GF-D8 (cell line): ENCODE results near the gene GPR141.

Experiments used
- DNase-seq: peaks from one replicate; lab custom pipeline; 2025; lab: John Stamatoyannopoulos, UW

The GPR141 gene

GRCh38 chr7:37683246-37684120 is at the start of gene GPR141:
Gene GPR141 (plus strand): TSS chr7:37683766. CDS start chr7:37740394, 56,628 bp downstream.
- peak; percentile 96 for DNase-seq

DNA sequence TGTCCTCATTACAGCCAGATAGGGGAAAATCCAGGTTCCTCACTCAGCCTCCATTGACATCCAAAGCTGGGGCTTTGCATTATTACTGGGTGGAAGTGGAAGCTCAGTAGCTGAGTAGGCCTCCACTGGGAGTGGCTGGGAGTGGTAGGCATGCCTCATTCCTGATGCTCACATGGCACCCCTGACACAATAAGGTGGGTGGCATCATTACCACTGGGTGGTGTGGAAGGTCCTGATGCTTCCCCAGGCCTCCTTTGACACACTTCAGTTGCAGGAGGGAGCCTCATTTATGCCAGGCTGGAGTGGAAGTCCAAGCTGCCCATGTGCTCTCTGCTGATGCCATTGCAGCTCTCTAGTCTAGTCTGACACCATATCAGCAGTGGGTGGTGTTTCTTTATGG is 48.2 kb upstream of the GPR141 start:
- DNase-seq = no peak

DNA sequence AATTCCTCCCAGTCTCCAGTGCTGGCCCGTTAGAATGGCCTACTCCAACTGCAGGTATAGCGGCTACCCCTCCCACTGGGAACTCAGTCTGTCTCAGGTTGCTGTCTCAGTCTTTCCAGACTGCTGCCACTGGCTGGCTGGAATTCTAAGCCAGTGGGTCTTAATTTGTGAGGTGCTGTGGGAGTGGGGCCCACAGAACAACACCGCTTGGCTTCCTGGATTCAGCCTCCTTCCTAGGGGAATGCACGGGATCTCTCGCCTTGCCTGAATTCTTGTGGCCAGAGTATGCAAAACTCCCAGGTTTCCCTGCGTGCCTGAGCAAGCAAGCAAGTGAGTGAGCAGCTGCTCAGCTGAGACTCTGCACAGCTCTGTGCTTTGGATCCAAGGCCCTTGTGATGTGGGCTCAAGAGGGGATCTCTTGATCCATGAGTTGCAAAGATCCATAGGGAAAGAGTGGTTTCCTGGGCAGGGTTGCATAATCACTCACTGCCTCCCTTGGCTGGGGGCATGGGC is 41.5 kb upstream of the GPR141 start:
- no peak for DNase-seq

DNA sequence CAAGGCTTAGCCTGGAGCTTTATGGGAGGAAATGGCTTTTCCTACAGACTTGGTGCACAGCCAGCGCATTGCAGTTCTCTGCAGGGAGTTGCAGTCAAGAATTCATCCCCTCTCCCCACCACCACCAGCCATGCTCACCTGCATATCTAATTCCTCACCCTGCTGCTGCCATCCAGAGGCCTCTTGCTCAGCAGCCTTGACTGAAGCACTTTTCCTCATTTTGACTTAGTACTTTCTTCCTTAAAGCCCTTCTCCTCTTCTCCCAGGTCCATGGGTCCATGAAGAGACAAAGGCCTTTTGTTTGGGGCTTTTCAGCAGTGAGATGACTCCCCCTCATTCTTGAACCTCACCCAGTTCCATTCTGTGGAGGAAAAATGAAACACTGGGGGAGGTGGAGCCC is 39.7 kb upstream of the GPR141 start:
- DNase-seq = no peak

GRCh38 chr7:37645282-37646050 is 38.1 kb upstream of the GPR141 start:
- DNase-seq = no peak

- no peak for DNase-seq
These were observed 26.5 kb upstream of the GPR141 start for GRCh38 chr7:37656913-37657530.

- peak; percentile 18 for DNase-seq
These were observed 25.8 kb upstream of the GPR141 start for GRCh38 chr7:37657816-37658215.

DNA sequence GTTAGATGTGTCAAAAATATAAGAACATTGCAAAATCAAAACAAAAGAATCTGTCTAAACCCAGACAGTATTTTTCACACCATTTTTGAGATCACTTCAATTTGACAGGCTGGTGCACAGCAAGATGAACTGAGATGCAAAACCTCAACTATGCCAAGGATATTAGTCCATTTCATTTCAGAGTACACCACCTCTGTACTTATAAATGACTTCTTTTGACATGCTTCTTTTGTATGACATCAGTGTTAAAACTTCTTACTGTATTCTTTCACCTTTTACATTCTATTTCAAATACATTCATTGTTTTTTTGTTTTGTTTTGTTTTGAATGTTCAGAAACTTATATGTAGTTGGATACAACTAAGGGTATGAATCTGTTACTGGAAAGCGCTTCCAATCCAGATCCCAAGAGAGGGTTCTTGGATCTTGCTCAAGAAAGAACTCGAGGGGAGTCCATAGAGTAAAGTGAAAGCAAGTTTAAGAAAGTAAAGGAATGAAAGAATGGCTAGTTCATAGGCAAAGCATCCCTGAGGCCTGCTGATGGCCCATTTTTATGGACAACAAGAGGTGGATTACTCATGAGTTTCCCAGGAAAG is 23.5 kb upstream of the GPR141 start:
- no peak for DNase-seq

DNA sequence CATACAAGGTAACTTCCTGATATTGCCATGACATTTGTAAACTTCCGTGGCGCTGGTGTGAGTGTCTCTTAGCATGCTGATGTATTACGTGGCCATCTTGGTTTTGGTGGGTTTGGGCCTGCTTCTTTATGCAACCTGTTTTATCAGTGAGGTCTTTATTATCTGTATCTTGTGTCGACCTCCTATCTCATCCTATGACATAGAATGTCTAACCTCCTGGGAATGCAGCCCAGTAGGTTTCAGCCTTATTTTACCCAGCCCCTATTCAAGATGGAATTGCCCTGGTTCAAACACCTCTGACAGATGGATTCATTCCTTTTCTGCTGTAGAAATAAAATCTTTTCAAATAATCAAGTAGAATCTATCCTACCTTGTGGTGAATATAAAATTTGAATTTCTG is 23.0 kb upstream of the GPR141 start:
- DNase-seq = no peak

GRCh38 chr7:37663693-37664092 is 19.9 kb upstream of the GPR141 start:
- DNase-seq = peak; percentile 96

DNA sequence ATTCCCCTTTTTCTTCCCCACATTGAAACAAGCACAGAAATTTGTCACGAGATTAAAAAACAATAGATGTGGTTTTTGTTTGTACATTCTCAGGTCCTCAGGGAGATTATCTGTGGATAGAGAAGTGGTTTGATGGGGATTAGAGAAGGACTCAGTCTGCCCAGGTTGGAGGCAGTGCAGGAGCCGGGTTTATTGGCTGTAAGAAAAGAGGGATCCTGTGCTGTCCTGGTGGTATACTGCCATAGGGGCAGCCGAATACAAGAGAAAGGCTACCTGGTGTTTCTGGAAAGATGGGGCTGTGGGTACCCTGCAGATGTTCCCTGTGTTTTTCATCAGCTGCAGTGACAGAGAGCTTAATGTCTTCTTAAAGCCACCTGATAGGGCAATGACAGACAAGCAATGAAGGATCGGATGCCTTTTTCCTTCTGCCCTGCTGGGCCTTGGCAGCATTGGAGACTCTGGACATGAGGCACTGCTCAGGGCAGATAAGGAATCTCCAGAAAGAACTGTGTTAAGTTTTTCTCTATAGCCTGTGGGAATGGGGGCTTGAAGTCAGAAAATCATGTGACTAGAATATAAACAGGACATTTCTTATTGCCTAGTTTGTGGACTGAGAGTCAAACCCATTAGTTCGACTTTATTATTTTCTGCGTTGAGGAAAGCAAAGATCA is 18.1 kb upstream of the GPR141 start:
- no peak for DNase-seq

- DNase-seq = no peak
These were observed 17.4 kb upstream of the GPR141 start for GRCh38 chr7:37666026-37666799.

- DNase-seq = peak; percentile 36
These were observed 13.7 kb upstream of the GPR141 start for GRCh38 chr7:37669818-37670217.

DNA sequence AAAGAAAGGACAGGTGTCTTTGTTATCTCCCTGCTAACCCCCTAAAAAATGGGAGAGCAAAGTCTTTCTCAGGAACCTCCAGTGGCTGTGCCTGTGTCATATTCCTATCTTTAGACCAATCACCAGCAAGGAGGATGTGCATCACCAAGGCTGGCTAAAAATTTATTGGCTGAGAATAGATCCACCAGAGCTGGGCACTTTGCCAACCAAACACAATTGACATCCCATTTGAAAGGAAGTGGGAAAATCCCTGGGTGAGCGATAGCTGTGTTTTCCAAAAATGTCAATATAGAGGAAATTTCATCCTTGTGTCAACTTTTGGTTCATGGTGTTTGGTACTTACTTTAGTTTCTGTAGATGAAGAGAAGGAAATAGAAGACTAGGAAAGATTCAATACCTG is 13.1 kb upstream of the GPR141 start:
- DNase-seq = no peak

DNA sequence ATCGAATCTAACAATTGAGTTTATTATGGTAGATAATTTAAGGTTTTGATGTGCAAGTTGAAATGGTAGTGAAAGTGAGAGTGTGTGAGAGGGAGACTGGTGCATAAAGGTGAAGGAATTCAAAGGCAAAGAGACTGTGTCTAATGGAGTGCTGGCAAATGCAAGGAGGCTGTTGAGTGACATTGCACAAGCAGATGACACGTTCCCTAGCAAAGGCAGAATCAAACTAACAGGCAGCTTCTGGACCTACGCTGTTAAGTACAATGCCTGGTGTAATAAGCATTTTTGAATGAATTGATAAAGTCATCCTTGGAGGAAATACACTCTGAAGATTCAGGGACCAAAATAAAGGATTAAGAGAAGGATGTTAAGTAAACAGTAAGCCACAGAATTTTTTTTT is 11.7 kb upstream of the GPR141 start:
- DNase-seq = peak; percentile 26

DNA sequence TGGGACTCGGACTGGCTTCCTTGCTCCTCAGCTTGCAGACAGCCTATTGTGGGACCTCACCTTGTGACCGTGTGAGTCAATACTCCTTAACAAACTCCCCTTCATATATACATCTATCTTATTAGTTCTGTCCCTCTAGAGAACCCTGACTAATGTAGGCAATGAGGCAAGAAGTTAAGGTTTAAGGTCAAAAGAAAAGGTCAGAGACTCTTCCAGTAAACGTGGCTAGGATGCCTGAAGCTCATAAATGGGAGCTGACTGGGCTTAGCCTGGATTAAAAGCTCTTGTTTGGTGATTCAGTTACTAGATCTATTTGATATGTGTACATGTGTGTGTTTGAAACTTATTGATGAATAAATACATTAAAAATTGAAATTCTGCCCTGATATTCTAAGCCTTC is 10.6 kb upstream of the GPR141 start:
- DNase-seq = no peak

GRCh38 chr7:37673523-37673922 is 10.0 kb upstream of the GPR141 start:
- no peak for DNase-seq

GRCh38 chr7:37674531-37674930 is 9.0 kb upstream of the GPR141 start:
- peak; percentile 89 for DNase-seq

DNA sequence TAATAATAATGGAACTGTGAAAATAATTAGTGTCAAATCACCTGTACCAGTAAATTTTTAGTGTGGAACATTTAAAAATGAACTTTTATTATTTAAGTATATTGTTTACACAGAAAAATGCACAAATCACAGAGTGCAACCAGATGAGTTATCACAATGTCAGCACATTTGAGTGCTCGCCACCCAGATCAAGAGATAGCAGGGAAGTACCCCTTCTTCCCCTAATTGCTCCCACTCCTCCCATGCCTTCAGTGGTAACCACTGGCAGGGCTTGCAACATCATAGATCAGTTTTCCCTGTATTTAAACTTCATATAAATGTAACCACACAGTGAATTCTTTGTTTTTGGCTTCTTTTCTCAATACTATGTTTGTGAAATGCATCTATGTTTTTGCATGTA is 7.8 kb upstream of the GPR141 start:
- DNase-seq = peak; percentile 35

GRCh38 chr7:37684927-37685326 is 1.4 kb downstream of the GPR141 start:
- peak; percentile 52 for DNase-seq
